ENCODE data around the gene PMPCB. TPM values are rescaled to one million over a fixed set of nuclear protein-coding genes. Genes with fewer than 3 reads are reported as not detected.

The PMPCB gene
- total RNA-seq, 2 experiments from 2014 or later, result 90.3 to 91.9 TPM

GRCh38 chr7:103299660-103300059 lies 2.4 kb downstream of the PMPCB start:
- no peaks in the 10 kb centered on the region for H3K27me3 Mint-ChIP-seq
- peaks cover 34% of the 10 kb centered on the region for H3K36me3 Mint-ChIP-seq
- H3K4me1 Mint-ChIP-seq, result peaks cover 50% of the 10 kb centered on the region
- no peak for DNase-seq
- peaks cover 4% of the 10 kb centered on the region for H3K9me3 Mint-ChIP-seq
- H3K4me3 Mint-ChIP-seq, result no peak overlapping the region
- no peak overlapping the region for H3K27ac Mint-ChIP-seq

- H3K27me3 Mint-ChIP-seq, result no peaks in the 10 kb centered on the region
- DNase-seq, result no peak
- peaks cover 54% of the 10 kb centered on the region for H3K4me1 Mint-ChIP-seq
- peaks cover 45% of the 10 kb centered on the region for H3K36me3 Mint-ChIP-seq
- H3K27ac Mint-ChIP-seq, result peak overlapping the region; percentile 36
- H3K9me3 Mint-ChIP-seq, result peaks cover 7% of the 10 kb centered on the region
- H3K4me3 Mint-ChIP-seq, result no peak overlapping the region
Observed at GRCh38 chr7:103301441-103301840, 4.2 kb downstream of the PMPCB start.

GRCh38 chr7:103307503-103308231 lies 10.4 kb downstream of the PMPCB start:
- Mint-ChIP-seq H3K36me3 (peaks cover 35% of the 10 kb centered on the region), H3K4me1 (peaks cover 27% of the 10 kb centered on the region), H3K4me3 (no peak overlapping the region)

GRCh38 chr7:103314852-103315251 lies 17.6 kb downstream of the PMPCB start:
- DNase-seq, result no peak
- no peak overlapping the region for H3K4me3 Mint-ChIP-seq
- peak overlapping the region; percentile 52 for H3K27ac Mint-ChIP-seq
- peaks cover 39% of the 10 kb centered on the region for H3K36me3 Mint-ChIP-seq
- H3K9me3 Mint-ChIP-seq, result no peaks in the 10 kb centered on the region
- no peaks in the 10 kb centered on the region for H3K27me3 Mint-ChIP-seq
- H3K4me1 Mint-ChIP-seq, result peaks cover 15% of the 10 kb centered on the region

More at GRCh38 chr7:103307503-103308231, 10.4 kb downstream of the PMPCB start:
- Mint-ChIP-seq H3K27ac (peak overlapping the region; percentile 45), H3K27me3 (no peaks in the 10 kb centered on the region), H3K9me3 (peaks cover 7% of the 10 kb centered on the region)
- no peak for DNase-seq

GRCh38 chr7:103316380-103316941 lies 19.2 kb downstream of the PMPCB start:
- H3K4me3 Mint-ChIP-seq, result no peak overlapping the region
- no peaks in the 10 kb centered on the region for H3K27me3 Mint-ChIP-seq
- H3K36me3 Mint-ChIP-seq, result peaks cover 39% of the 10 kb centered on the region
- H3K4me1 Mint-ChIP-seq, result peaks cover 12% of the 10 kb centered on the region
- no peak for DNase-seq
- H3K9me3 Mint-ChIP-seq, result no peaks in the 10 kb centered on the region
- peak overlapping the region; percentile 19 for H3K27ac Mint-ChIP-seq

GRCh38 chr7:103317009-103317408 lies 19.8 kb downstream of the PMPCB start:
- Mint-ChIP-seq H3K4me3 (no peak overlapping the region), H3K9me3 (no peaks in the 10 kb centered on the region), H3K4me1 (peaks cover 12% of the 10 kb centered on the region), H3K36me3 (peaks cover 41% of the 10 kb centered on the region), H3K27me3 (no peaks in the 10 kb centered on the region), H3K27ac (peak overlapping the region; percentile 19)
- no peak for DNase-seq

GRCh38 chr7:103325744-103326143 lies 28.5 kb downstream of the PMPCB start:
- H3K36me3 Mint-ChIP-seq, result peaks cover 28% of the 10 kb centered on the region
- no peaks in the 10 kb centered on the region for H3K27me3 Mint-ChIP-seq
- DNase-seq, result no peak
- no peak overlapping the region for H3K4me3 Mint-ChIP-seq
- peaks cover 21% of the 10 kb centered on the region for H3K4me1 Mint-ChIP-seq
- H3K9me3 Mint-ChIP-seq, result no peaks in the 10 kb centered on the region
- H3K27ac Mint-ChIP-seq, result peak overlapping the region; percentile 91

- Mint-ChIP-seq H3K27me3 (no peaks in the 10 kb centered on the region), H3K4me1 (peaks cover 26% of the 10 kb centered on the region), H3K27ac (no peak overlapping the region), H3K36me3 (peaks cover 43% of the 10 kb centered on the region), H3K9me3 (no peaks in the 10 kb centered on the region), H3K4me3 (no peak overlapping the region)
- no peak for DNase-seq
Observed at GRCh38 chr7:103336761-103337160, 39.5 kb downstream of the PMPCB start.

- Mint-ChIP-seq H3K27me3 (no peaks in the 10 kb centered on the region), H3K4me3 (no peak overlapping the region), H3K27ac (no peak overlapping the region), H3K36me3 (peaks cover 49% of the 10 kb centered on the region), H3K4me1 (peaks cover 25% of the 10 kb centered on the region), H3K9me3 (no peaks in the 10 kb centered on the region)
- no peak for DNase-seq
Observed at GRCh38 chr7:103338864-103339263, 41.6 kb downstream of the PMPCB start.

- Mint-ChIP-seq H3K36me3 (peaks cover 51% of the 10 kb centered on the region), H3K27me3 (no peaks in the 10 kb centered on the region), H3K4me1 (peaks cover 34% of the 10 kb centered on the region), H3K27ac (peak overlapping the region; percentile 49), H3K4me3 (no peak overlapping the region), H3K9me3 (no peaks in the 10 kb centered on the region)
- no peak for DNase-seq
Observed at GRCh38 chr7:103341466-103341865, 44.2 kb downstream of the PMPCB start.

- peaks cover 41% of the 10 kb centered on the region for H3K4me1 Mint-ChIP-seq
- H3K27me3 Mint-ChIP-seq, result no peaks in the 10 kb centered on the region
- H3K9me3 Mint-ChIP-seq, result no peaks in the 10 kb centered on the region
- peak overlapping the region; percentile 99 for H3K4me3 Mint-ChIP-seq
- H3K27ac Mint-ChIP-seq, result peak overlapping the region; percentile 99
- no peak for DNase-seq
- peaks cover 37% of the 10 kb centered on the region for H3K36me3 Mint-ChIP-seq
Observed at GRCh38 chr7:103343332-103343731, 46.1 kb downstream of the PMPCB start.

GRCh38 chr7:103343758-103344452 lies 46.7 kb downstream of the PMPCB start:
- peak overlapping the region; percentile 99 for H3K27ac Mint-ChIP-seq

GRCh38 chr7:103344453-103345149 lies 47.4 kb downstream of the PMPCB start, which contains the start of gene DNAJC2:
TSS of gene DNAJC2 (minus strand) at chr7:103344767. CDS start at chr7:103344622, 145 bp downstream.
- Mint-ChIP-seq H3K4me3 (peak within 1 kb of the TSS; percentile 99), H3K27me3 (no peaks in the 10 kb centered on the region), H3K27ac (peak within 1 kb of the TSS; percentile 99), H3K36me3 (peaks cover 37% of the 10 kb centered on the region), H3K9me3 (no peaks in the 10 kb centered on the region), H3K4me1 (peaks cover 40% of the 10 kb centered on the region)
- peak; percentile 85 for DNase-seq

More at GRCh38 chr7:103343758-103344452, 46.7 kb downstream of the PMPCB start:
- Mint-ChIP-seq H3K9me3 (no peaks in the 10 kb centered on the region), H3K36me3 (peaks cover 40% of the 10 kb centered on the region), H3K4me3 (peak overlapping the region; percentile 99), H3K4me1 (peaks cover 43% of the 10 kb centered on the region), H3K27me3 (no peaks in the 10 kb centered on the region)
- DNase-seq, result peak; percentile 43

- peak overlapping the region; percentile 98 for H3K27ac Mint-ChIP-seq
- H3K9me3 Mint-ChIP-seq, result no peaks in the 10 kb centered on the region
- no peaks in the 10 kb centered on the region for H3K27me3 Mint-ChIP-seq
- H3K4me3 Mint-ChIP-seq, result peak overlapping the region; percentile 98
- H3K4me1 Mint-ChIP-seq, result peaks cover 39% of the 10 kb centered on the region
- H3K36me3 Mint-ChIP-seq, result peaks cover 28% of the 10 kb centered on the region
- DNase-seq, result no peak
Observed at GRCh38 chr7:103346396-103346795, 49.2 kb downstream of the PMPCB start.

Data from activated naive CD8-positive, alpha-beta T cell treated with anti-CD3 and anti-CD28 coated beads for 36 hours (primary cell).